HG03039 (cell line): ENCODE results near the gene CHST12.

Experiments
- ATAC-seq: cut with Tn5 transposase; IDR thresholded peaks from one replicate; pipeline ENCODE4 v1.9.1; 2021; ENCODE audit warnings: mild to moderate bottlenecking, moderate library complexity; ENCODE audit not compliant: unreplicated experiment

Gene CHST12

GRCh38 chr7:2497065-2497464 is 93.7 kb downstream of the CHST12 start:
- no peak for ATAC-seq

GRCh38 chr7:2497500-2498336 is 94.3 kb downstream of the CHST12 start:
- no peak for ATAC-seq
